ENCODE results near the gene GBA3. TPM values are rescaled to one million over a fixed set of nuclear protein-coding genes. Genes with fewer than 3 reads are reported as not detected.

GBA3 gene
- total RNA-seq, 3 donors from 2014 or later = 0.16 to 2.9 (median 1.6) TPM

DNA sequence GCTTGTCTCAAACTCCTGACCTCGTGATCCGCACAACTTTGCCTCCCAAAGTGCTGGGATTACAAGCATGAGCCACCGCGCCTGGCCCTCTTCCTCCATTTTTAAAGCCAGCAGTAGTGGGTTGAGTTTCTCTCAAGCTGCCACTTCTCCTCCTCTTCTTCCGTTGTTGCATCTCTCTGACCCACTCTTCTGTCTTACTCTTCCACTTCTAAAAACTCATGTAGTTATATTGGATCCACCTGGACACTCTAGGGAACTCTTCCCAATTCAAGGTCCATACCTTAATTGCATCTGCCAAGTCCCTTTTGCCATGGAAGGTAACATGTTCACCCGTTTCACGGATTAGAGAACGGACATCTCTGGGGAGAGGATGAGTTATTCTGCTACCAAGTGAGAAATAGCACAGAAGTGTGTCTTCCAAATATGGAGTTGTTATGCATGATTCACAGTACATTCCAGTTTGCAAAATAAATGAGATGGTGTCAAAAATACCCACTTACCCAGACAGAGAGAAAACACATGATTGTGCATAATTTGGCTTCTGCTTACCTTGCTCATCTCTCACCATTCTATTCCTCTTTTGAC is 51.8 kb downstream of the GBA3 start:
- no peaks in the 10 kb centered on the region for H3K36me3 ChIP-seq
- intact Hi-C loops (cut with DNase I; ENCODE audit: low total_unique reads) = no loop called here
- H3K27ac ChIP-seq = no peak overlapping the region
- H3K9me3 ChIP-seq = no peaks in the 10 kb centered on the region
- TF ChIP-seq, protein P1, sequence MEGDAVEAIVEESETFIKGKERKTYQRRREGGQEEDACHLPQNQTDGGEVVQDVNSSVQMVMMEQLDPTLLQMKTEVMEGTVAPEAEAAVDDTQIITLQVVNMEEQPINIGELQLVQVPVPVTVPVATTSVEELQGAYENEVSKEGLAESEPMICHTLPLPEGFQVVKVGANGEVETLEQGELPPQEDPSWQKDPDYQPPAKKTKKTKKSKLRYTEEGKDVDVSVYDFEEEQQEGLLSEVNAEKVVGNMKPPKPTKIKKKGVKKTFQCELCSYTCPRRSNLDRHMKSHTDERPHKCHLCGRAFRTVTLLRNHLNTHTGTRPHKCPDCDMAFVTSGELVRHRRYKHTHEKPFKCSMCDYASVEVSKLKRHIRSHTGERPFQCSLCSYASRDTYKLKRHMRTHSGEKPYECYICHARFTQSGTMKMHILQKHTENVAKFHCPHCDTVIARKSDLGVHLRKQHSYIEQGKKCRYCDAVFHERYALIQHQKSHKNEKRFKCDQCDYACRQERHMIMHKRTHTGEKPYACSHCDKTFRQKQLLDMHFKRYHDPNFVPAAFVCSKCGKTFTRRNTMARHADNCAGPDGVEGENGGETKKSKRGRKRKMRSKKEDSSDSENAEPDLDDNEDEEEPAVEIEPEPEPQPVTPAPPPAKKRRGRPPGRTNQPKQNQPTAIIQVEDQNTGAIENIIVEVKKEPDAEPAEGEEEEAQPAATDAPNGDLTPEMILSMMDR (IDR thresholded peaks at IDR 0.05) = no peak
- TF ChIP-seq POLR2AphosphoS5 (IDR thresholded peaks at IDR 0.05) = no peak
- TF ChIP-seq POLR2A (IDR thresholded peaks at IDR 0.05) = no peak
- DNase-seq (ENCODE audit: low spot score in 2 of 2) = no peak
- no peaks in the 10 kb centered on the region for H3K4me1 ChIP-seq
- no peaks in the 10 kb centered on the region for H3K27me3 ChIP-seq
- H3K4me3 ChIP-seq = no peak overlapping the region

DNA sequence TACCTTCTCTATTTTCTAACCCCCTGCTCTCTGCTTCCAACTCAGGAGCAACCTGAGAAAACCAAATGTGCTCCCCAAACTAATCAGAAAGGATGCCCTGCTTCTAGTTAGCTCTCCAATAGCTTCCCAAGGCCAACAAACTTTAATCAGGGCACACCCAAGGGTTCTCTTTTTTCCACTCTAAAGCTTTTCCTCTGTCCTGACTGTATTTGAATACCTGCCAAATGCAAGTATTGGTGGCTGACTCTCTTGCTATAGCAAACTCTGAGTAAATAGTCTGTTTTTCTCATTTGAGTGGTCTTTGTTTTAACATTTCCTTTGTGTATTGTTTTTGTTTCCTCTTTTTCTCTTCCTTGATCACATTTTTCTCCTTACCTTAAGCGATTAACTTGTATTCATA is 52.5 kb downstream of the GBA3 start:
- H3K27me3 ChIP-seq = no peaks in the 10 kb centered on the region
- no peak for DNase-seq (ENCODE audit: low spot score in 2 of 2)
- no peaks in the 10 kb centered on the region for H3K4me1 ChIP-seq
- TF ChIP-seq POLR2AphosphoS5 (IDR thresholded peaks at IDR 0.05) (no peak), POLR2A (IDR thresholded peaks at IDR 0.05) (no peak)
- TF ChIP-seq, protein P1 (IDR thresholded peaks at IDR 0.05) = no peak
- H3K27ac ChIP-seq = no peak overlapping the region
- H3K4me3 ChIP-seq = no peak overlapping the region
- intact Hi-C loops (cut with DNase I; ENCODE audit: low total_unique reads) = no loop called here
- no peaks in the 10 kb centered on the region for H3K9me3 ChIP-seq
- no peaks in the 10 kb centered on the region for H3K36me3 ChIP-seq

DNA sequence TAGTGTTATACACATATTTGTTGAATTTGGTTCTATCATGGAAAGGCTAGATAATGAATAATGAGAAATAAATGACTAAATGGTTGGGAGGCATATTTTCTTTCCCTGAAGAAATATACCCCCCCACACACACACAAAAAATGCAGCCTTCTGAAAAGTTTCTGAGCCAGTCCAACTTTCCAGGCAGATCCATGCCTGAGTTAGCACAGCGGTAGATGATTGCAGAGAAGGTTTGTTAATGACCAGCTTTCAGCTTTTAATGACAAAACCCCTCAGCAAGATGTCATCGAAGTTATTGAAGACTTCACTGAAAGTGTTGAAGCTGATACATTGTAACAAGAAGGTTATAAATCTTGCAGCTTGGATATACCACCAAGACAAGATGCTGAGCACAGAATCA is 61.4 kb downstream of the GBA3 start:
- H3K4me3 ChIP-seq = no peak overlapping the region
- no peak for DNase-seq (ENCODE audit: low spot score in 2 of 2)
- TF ChIP-seq POLR2AphosphoS5 (IDR thresholded peaks at IDR 0.05) = no peak
- TF ChIP-seq, protein P1 (IDR thresholded peaks at IDR 0.05) = no peak
- no peak for TF ChIP-seq POLR2A (IDR thresholded peaks at IDR 0.05)
- no peaks in the 10 kb centered on the region for H3K4me1 ChIP-seq
- peaks cover 0 to 5% of the 10 kb centered on the region in 2 donors for H3K9me3 ChIP-seq
- no peaks in the 10 kb centered on the region for H3K27me3 ChIP-seq
- H3K27ac ChIP-seq = no peak overlapping the region
- H3K36me3 ChIP-seq = no peaks in the 10 kb centered on the region
- intact Hi-C loops (cut with DNase I; ENCODE audit: low total_unique reads) = no loop called here

DNA sequence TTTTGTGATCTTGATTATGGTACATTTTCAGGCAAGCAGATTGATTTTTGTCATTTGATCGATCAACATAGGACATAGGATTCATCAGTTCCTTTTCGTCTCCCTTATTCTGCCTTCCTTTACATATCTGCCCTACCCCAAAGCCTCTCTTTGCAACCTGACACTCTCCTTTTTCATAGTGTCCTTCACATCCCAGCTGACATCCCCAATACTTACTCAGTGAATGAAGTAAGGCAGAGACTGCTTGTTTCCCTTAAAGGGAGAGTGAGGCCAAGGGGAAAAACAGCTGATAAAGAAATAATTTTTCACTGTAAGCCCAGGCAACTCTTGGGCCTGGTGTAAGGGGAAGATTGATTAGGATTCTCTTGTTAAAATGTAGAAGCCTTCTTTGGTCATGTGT is 69.8 kb downstream of the GBA3 start:
- no peaks in the 10 kb centered on the region for H3K4me1 ChIP-seq
- no peak for DNase-seq (ENCODE audit: low spot score in 2 of 2)
- H3K27me3 ChIP-seq = no peaks in the 10 kb centered on the region
- H3K36me3 ChIP-seq = no peaks in the 10 kb centered on the region
- TF ChIP-seq, protein P1 (IDR thresholded peaks at IDR 0.05) = no peak
- TF ChIP-seq POLR2AphosphoS5 (IDR thresholded peaks at IDR 0.05) (no peak), POLR2A (IDR thresholded peaks at IDR 0.05) (no peak)
- no peak overlapping the region for H3K27ac ChIP-seq
- H3K4me3 ChIP-seq = no peak overlapping the region
- intact Hi-C loops (cut with DNase I; ENCODE audit: low total_unique reads) = no loop called here
- H3K9me3 ChIP-seq = no peaks in the 10 kb centered on the region

DNA sequence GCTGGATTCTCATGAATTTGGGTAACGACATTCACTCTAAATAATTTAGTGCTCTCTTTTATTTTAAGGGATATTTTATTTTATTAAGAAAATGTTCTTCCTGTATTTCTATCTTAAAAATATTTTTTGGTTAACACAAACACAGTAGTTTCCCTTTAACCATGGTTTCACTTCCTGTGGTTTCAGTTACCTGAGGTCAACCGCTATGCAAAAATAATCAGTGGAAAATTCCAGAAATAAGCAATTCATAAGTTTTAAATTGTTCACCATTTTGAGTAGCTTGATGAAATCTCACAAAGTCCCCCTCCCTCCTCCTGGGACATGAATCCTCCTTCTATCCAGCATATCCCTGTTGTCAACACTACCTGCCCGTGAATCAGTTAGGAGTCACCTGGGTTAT is 71.4 kb downstream of the GBA3 start:
- Histone ChIP-seq H3K27me3 (no peaks in the 10 kb centered on the region), H3K27ac (no peak overlapping the region), H3K36me3 (no peaks in the 10 kb centered on the region), H3K4me3 (no peak overlapping the region), H3K4me1 (no peaks in the 10 kb centered on the region), H3K9me3 (no peaks in the 10 kb centered on the region)
- intact Hi-C loops (cut with DNase I; ENCODE audit: low total_unique reads) = no loop called here
- DNase-seq (ENCODE audit: low spot score in 2 of 2) = no peak
- TF ChIP-seq, protein P1 (IDR thresholded peaks at IDR 0.05) = no peak
- TF ChIP-seq POLR2A (IDR thresholded peaks at IDR 0.05) (no peak), POLR2AphosphoS5 (IDR thresholded peaks at IDR 0.05) (no peak)
